ENCODE data around the gene ANXA6. TPM values are rescaled to one million over a fixed set of nuclear protein-coding genes. Genes with fewer than 3 reads are reported as not detected.

Gene ANXA6
- total RNA-seq, 1 experiment from 2014 or later: 385 TPM

- peaks cover 24% of the 10 kb centered on the region for H3K4me1 ChIP-seq
- H3K27ac ChIP-seq: no peak overlapping the region
- no peak for DNase-seq
- H3K9me3 ChIP-seq (replicated peaks): no peaks in the 10 kb centered on the region
- H3K4me3 ChIP-seq: no peak overlapping the region
- 0 out of 2 replicates have a peak, but pooled peaks cover 5% of the 10 kb centered on the region for H3K36me3 ChIP-seq
- no peaks in the 10 kb centered on the region for H3K27me3 ChIP-seq
These were observed 85.0 kb downstream of the ANXA6 start for GRCh38 chr5:151072630-151073025.

- Histone ChIP-seq H3K4me3 (no peak overlapping the region), H3K36me3 (0 out of 2 replicates have a peak, but pooled peaks cover 5% of the 10 kb centered on the region), H3K27me3 (no peaks in the 10 kb centered on the region), H3K4me1 (peaks cover 24% of the 10 kb centered on the region), H3K9me3 (replicated peaks) (no peaks in the 10 kb centered on the region), H3K27ac (no peak overlapping the region)
- no peak for DNase-seq
These were observed 85.5 kb downstream of the ANXA6 start for GRCh38 chr5:151071848-151072629.

- DNase-seq: no peak
- no peaks in the 10 kb centered on the region for H3K9me3 ChIP-seq (replicated peaks)
- H3K4me1 ChIP-seq: peaks cover 24% of the 10 kb centered on the region
- H3K36me3 ChIP-seq: 0 out of 2 replicates have a peak, but pooled peaks cover 5% of the 10 kb centered on the region
- H3K27me3 ChIP-seq: no peaks in the 10 kb centered on the region
- no peak overlapping the region for H3K4me3 ChIP-seq
- H3K27ac ChIP-seq: no peak overlapping the region
These were observed 86.6 kb downstream of the ANXA6 start for GRCh38 chr5:151071021-151071420.

GRCh38 chr5:151070449-151070848 is 87.1 kb downstream of the ANXA6 start:
- no peaks in the 10 kb centered on the region for H3K27me3 ChIP-seq
- H3K9me3 ChIP-seq (replicated peaks): no peaks in the 10 kb centered on the region
- H3K4me1 ChIP-seq: peaks cover 24% of the 10 kb centered on the region
- H3K36me3 ChIP-seq: 0 out of 2 replicates have a peak, but pooled peaks cover 5% of the 10 kb centered on the region
- no peak overlapping the region for H3K27ac ChIP-seq
- H3K4me3 ChIP-seq: no peak overlapping the region
- no peak for DNase-seq

GRCh38 chr5:151068433-151069197 is 89.0 kb downstream of the ANXA6 start:
- Histone ChIP-seq H3K27ac (no peak overlapping the region), H3K4me1 (peaks cover 26% of the 10 kb centered on the region), H3K36me3 (0 out of 2 replicates have a peak, but pooled peaks cover 4% of the 10 kb centered on the region), H3K9me3 (replicated peaks) (no peaks in the 10 kb centered on the region), H3K4me3 (no peak overlapping the region), H3K27me3 (no peaks in the 10 kb centered on the region)
- DNase-seq: peak; percentile 63 to 69

GRCh38 chr5:151067632-151068432 is 89.7 kb downstream of the ANXA6 start:
- H3K4me3 ChIP-seq: no peak overlapping the region
- H3K9me3 ChIP-seq (replicated peaks): no peaks in the 10 kb centered on the region
- no peak for DNase-seq
- peaks cover 31% of the 10 kb centered on the region for H3K4me1 ChIP-seq
- peaks cover 2% of the 10 kb centered on the region; the same call in 1 of the 2 replicates for H3K36me3 ChIP-seq
- H3K27ac ChIP-seq: no peak overlapping the region
- H3K27me3 ChIP-seq: no peaks in the 10 kb centered on the region

- H3K9me3 ChIP-seq (replicated peaks): no peaks in the 10 kb centered on the region
- peaks cover 10% of the 10 kb centered on the region for H3K36me3 ChIP-seq
- peaks cover 31% of the 10 kb centered on the region for H3K4me1 ChIP-seq
- H3K27me3 ChIP-seq: no peaks in the 10 kb centered on the region
- no peak overlapping the region for H3K27ac ChIP-seq
- no peak for DNase-seq
- no peak overlapping the region for H3K4me3 ChIP-seq
These were observed 90.7 kb downstream of the ANXA6 start for GRCh38 chr5:151066920-151067319.

- no peak for DNase-seq
- Histone ChIP-seq H3K36me3 (peaks cover 14% of the 10 kb centered on the region), H3K4me3 (no peak overlapping the region), H3K27ac (no peak overlapping the region), H3K27me3 (no peaks in the 10 kb centered on the region), H3K4me1 (peaks cover 29% of the 10 kb centered on the region), H3K9me3 (replicated peaks) (no peaks in the 10 kb centered on the region)
These were observed 92.0 kb downstream of the ANXA6 start for GRCh38 chr5:151065609-151066008.

GRCh38 chr5:151064916-151065499 is 92.6 kb downstream of the ANXA6 start:
- Histone ChIP-seq H3K4me3 (no peak overlapping the region), H3K36me3 (peaks cover 18% of the 10 kb centered on the region), H3K9me3 (replicated peaks) (no peaks in the 10 kb centered on the region), H3K27me3 (no peaks in the 10 kb centered on the region), H3K27ac (no peak overlapping the region), H3K4me1 (peaks cover 25% of the 10 kb centered on the region)
- DNase-seq: no peak

- H3K27me3 ChIP-seq: no peaks in the 10 kb centered on the region
- peaks cover 14% of the 10 kb centered on the region for H3K4me1 ChIP-seq
- no peaks in the 10 kb centered on the region for H3K9me3 ChIP-seq (replicated peaks)
- no peak overlapping the region for H3K4me3 ChIP-seq
- peak overlapping the region; percentile 20 for H3K27ac ChIP-seq
- H3K36me3 ChIP-seq: peaks cover 25% of the 10 kb centered on the region
- DNase-seq: peak; percentile 41 to 47
These were observed 94.2 kb downstream of the ANXA6 start for GRCh38 chr5:151063142-151063989.

GRCh38 chr5:151062405-151063141 is 95.0 kb downstream of the ANXA6 start:
- peaks cover 11% of the 10 kb centered on the region; the same call in 1 of the 2 replicates for H3K4me1 ChIP-seq
- no peaks in the 10 kb centered on the region for H3K27me3 ChIP-seq
- DNase-seq: no peak
- no peak overlapping the region; the same call in 1 of the 2 replicates for H3K27ac ChIP-seq
- H3K9me3 ChIP-seq (replicated peaks): no peaks in the 10 kb centered on the region
- no peak overlapping the region for H3K4me3 ChIP-seq
- peaks cover 25% of the 10 kb centered on the region for H3K36me3 ChIP-seq

- H3K4me1 ChIP-seq: peaks cover 11% of the 10 kb centered on the region; the same call in 1 of the 2 replicates
- no peaks in the 10 kb centered on the region for H3K27me3 ChIP-seq
- no peaks in the 10 kb centered on the region for H3K9me3 ChIP-seq (replicated peaks)
- H3K27ac ChIP-seq: no peak overlapping the region
- no peak overlapping the region for H3K4me3 ChIP-seq
- DNase-seq: no peak
- peaks cover 25% of the 10 kb centered on the region for H3K36me3 ChIP-seq
These were observed 96.8 kb downstream of the ANXA6 start for GRCh38 chr5:151060742-151061141.
